HG03159 (cell line): ENCODE measurements around the gene FLVCR2.
"Not testable (repeated sequence)": the region's sequence is repeated elsewhere in the genome, so short reads cannot be mapped to it uniquely, and the experiment has no call there.

Experiments used
- ATAC-seq: cut with Tn5 transposase; IDR thresholded peaks from one replicate; pipeline ENCODE4 v1.9.1; 2021; ENCODE audit warnings: mild to moderate bottlenecking, moderate library complexity; ENCODE audit not compliant: unreplicated experiment

The FLVCR2 gene

GRCh38 chr14:75589931-75590330 is 11.5 kb downstream of the FLVCR2 start:
- ATAC-seq = no peak

- no peak for ATAC-seq
These were observed 13.0 kb downstream of the FLVCR2 start for GRCh38 chr14:75591331-75591946.

- ATAC-seq = no peak
These were observed 13.7 kb downstream of the FLVCR2 start for GRCh38 chr14:75591987-75592575.

GRCh38 chr14:75595226-75595625 is 16.8 kb downstream of the FLVCR2 start:
- ATAC-seq = no peak

GRCh38 chr14:75597149-75597548 is 18.7 kb downstream of the FLVCR2 start:
- no peak for ATAC-seq

GRCh38 chr14:75600100-75600499 is 21.7 kb downstream of the FLVCR2 start:
- ATAC-seq = not testable (repeated sequence)

GRCh38 chr14:75601061-75601460 is 22.6 kb downstream of the FLVCR2 start:
- not testable (repeated sequence) for ATAC-seq

- no peak for ATAC-seq
These were observed 24.1 kb downstream of the FLVCR2 start for GRCh38 chr14:75602503-75602902.

GRCh38 chr14:75604979-75605851 is 26.8 kb downstream of the FLVCR2 start:
- no peak for ATAC-seq

GRCh38 chr14:75605916-75606315 is 27.5 kb downstream of the FLVCR2 start:
- no peak for ATAC-seq

- ATAC-seq = no peak
These were observed 28.6 kb downstream of the FLVCR2 start for GRCh38 chr14:75607044-75607443.

- no peak for ATAC-seq
These were observed 29.6 kb downstream of the FLVCR2 start for GRCh38 chr14:75607842-75608640.

GRCh38 chr14:75609116-75609515 is 30.7 kb downstream of the FLVCR2 start:
- ATAC-seq = no peak

GRCh38 chr14:75609606-75610475 is 31.4 kb downstream of the FLVCR2 start:
- no peak for ATAC-seq

GRCh38 chr14:75610834-75611233 is 32.4 kb downstream of the FLVCR2 start:
- no peak for ATAC-seq

GRCh38 chr14:75612157-75612556 is 33.7 kb downstream of the FLVCR2 start:
- no peak for ATAC-seq

GRCh38 chr14:75614179-75614578 is 35.8 kb downstream of the FLVCR2 start:
- no peak for ATAC-seq

- ATAC-seq = no peak
These were observed 36.8 kb downstream of the FLVCR2 start for GRCh38 chr14:75615200-75615599.

GRCh38 chr14:75619548-75619947 is 41.1 kb downstream of the FLVCR2 start:
- ATAC-seq = no peak

- ATAC-seq = no peak
These were observed 46.6 kb downstream of the FLVCR2 start for GRCh38 chr14:75625034-75625433.
